AG04450 (cell line): ENCODE data around the gene CACNA2D3. TPM values are rescaled to one million over a fixed set of nuclear protein-coding genes. Genes with fewer than 3 reads are reported as not detected.
"Not testable (repeated sequence)": the region's sequence is repeated elsewhere in the genome, so short reads cannot be mapped to it uniquely, and the experiment has no call there.

ENCODE experiments used
- CTCF ChIA-PET: fragments of 300-600, 350-600 bp; formaldehyde crosslinking; extraction: SDS; loops from one replicate; lab custom pipeline; 2022; ENCODE audit warnings: antibody characterized with exemption, inconsistent platforms; lab: Charles Lee
- POLR2A ChIA-PET: fragments of 350-600 bp; formaldehyde crosslinking; extraction: SDS; loops from one replicate; lab custom pipeline; 2021; ENCODE audit warnings: antibody characterized with exemption, inconsistent platforms; lab: Yijun Ruan, JAX
- DNase-seq: peaks from one replicate; pipeline ENCODE4 v3.0.0-alpha.2; 2011; ENCODE audit warnings: low read depth, low spot score
- H3K27ac ChIP-seq: one replicate; pipeline ENCODE4 v1.5.1; 2012; ENCODE audit warnings: low read depth, low read length, control low read depth
- H3K27me3 ChIP-seq: one replicate; pipeline ENCODE4 v1.6.0; 2012; ENCODE audit warnings: low read length; ENCODE audit not compliant: control insufficient read depth, insufficient read depth
- H3K4me3 ChIP-seq: 2 replicates; pipeline ENCODE4 v1.5.1; 2011; ENCODE audit warnings: mild to moderate bottlenecking, low read depth, low read length, control low read depth
- H3K9me3 ChIP-seq: 2 replicates; pipeline ENCODE4 v1.5.1; 2012; ENCODE audit warnings: low read length; ENCODE audit not compliant: control insufficient read depth, insufficient read depth
- polyA plus RNA-seq: library from polyadenylated mRNA; depleted of rRNA; stranded (reverse); fragments of >200 nt; gene quantifications from 2 replicates; pipeline ENCODE4 v1.2.3, GENCODE V29; 2011
- TF ChIP-seq, protein P1 (sequence below): IDR thresholded peaks from 2 replicates; pipeline ENCODE4 v1.5.1; 2011; ENCODE audit warnings: low read depth, low read length, control low read depth, inconsistent platforms

The CACNA2D3 gene
- polyA plus RNA-seq, 1 experiment = 0.32 TPM

DNA sequence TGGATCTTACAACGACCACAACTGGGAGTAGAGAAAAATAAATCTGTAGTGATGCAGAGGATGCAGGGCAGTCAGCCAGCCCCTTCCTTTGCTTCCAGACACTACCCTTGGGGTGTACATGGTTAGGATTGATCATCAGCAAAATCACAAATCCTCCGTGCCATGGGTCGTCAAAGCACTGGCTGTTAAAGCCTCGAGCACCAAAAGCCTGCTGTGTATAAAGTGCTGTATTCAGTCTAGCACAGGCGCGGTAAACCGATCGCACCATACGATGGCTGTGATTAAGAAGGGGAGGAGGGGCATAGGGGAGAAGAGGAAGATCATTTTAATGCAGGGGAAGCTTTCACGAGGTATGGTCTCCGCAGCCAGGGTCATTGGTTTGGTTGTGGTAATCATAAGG is 500.3 kb downstream of the CACNA2D3 start:
- DNase-seq = no peak
- CTCF ChIA-PET = no interaction called here
- Histone ChIP-seq H3K27me3 (no peaks in the 10 kb centered on the region), H3K27ac (no peak overlapping the region), H3K9me3 (peaks cover 6% of the 10 kb centered on the region), H3K4me3 (no peak overlapping the region)
- POLR2A ChIA-PET = no interaction called here
- TF ChIP-seq, protein P1, sequence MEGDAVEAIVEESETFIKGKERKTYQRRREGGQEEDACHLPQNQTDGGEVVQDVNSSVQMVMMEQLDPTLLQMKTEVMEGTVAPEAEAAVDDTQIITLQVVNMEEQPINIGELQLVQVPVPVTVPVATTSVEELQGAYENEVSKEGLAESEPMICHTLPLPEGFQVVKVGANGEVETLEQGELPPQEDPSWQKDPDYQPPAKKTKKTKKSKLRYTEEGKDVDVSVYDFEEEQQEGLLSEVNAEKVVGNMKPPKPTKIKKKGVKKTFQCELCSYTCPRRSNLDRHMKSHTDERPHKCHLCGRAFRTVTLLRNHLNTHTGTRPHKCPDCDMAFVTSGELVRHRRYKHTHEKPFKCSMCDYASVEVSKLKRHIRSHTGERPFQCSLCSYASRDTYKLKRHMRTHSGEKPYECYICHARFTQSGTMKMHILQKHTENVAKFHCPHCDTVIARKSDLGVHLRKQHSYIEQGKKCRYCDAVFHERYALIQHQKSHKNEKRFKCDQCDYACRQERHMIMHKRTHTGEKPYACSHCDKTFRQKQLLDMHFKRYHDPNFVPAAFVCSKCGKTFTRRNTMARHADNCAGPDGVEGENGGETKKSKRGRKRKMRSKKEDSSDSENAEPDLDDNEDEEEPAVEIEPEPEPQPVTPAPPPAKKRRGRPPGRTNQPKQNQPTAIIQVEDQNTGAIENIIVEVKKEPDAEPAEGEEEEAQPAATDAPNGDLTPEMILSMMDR = no peak

DNA sequence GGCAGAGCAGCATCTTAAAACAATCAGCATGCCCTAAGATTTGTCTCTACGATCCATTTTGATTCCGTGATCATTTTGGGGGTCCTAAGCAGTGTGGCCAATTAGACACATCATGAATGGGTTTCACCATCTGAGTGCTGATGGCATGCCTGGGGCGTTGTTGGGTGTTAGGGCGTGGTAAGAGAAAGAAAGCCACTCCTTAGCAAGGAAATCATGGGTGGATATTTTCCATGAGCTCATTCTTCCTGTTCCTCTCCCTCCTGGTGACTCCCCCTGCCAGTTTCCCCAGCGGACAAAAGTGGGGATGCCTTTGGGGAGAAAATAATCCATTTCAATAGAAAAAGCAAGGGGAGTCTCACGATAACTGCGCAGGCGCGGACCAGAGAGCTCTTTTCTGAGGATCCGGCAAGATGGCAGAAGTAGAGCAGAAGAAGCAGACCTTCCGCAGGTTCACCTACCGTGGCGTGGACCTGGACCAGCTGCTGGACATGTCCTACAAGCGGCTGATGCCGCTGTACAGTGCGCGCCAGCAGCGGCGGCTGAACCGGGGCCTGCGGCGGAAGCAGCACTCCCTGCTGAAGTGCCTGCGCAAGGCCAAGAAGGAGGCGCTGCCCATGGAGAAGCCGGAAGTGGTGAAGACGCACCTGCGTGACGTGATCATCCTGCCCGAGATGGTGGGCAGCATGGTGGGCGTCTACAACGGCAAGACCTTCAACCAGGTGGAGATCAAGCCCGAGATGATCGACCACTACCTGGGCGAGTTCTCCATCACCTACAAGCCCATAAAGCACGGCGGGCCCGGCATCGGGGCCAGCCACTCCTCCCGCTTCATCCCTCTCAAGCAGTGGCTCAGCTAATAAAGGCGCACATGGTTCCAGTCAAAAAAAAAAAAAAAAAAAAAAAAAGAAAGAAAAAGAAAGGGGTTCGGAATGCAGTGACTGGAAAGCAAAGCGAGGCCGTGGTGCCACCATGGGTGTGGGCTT is 503.7 kb downstream of the CACNA2D3 start:
- DNase-seq = no peak
- H3K27ac ChIP-seq = no peak overlapping the region
- H3K4me3 ChIP-seq = no peak overlapping the region
- POLR2A ChIA-PET = no interaction called here
- CTCF ChIA-PET = interaction anchor here (0.6 kb wide), 1 partner anchor 283 kb away, joined by 4 read pairs; no protein-coding TSS in a partner anchor
- peaks cover 6% of the 10 kb centered on the region for H3K9me3 ChIP-seq
- TF ChIP-seq, protein P1 = no peak
- no peaks in the 10 kb centered on the region for H3K27me3 ChIP-seq

DNA sequence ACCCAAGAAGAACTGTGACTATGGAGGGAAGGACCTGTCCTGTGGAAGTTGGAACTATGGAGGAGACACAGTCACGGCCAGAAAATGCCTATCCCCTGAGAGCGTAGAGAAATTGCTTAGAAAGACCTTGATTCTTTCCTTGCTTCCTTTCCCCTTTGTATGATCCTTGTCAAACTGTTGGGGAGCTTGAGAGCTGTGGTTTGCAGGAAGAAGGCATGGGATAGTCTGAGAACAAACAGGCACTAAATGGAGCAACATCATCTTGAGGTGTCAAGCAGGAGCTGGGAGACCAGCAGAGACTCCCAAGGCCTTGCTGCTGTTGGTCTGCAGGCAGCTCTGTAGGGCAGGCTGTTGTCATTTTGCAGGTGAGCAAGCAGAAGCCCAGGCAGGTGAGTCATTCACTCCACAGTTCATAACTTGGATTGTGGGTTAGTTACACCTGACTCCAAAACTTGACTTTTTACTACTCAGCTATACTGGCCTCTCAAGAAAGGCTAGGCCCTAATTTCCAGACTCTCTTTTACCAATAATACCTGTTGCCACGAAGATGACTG is 506.6 kb downstream of the CACNA2D3 start:
- Histone ChIP-seq H3K27me3 (no peaks in the 10 kb centered on the region), H3K4me3 (no peak overlapping the region), H3K9me3 (peaks cover 6% of the 10 kb centered on the region), H3K27ac (no peak overlapping the region)
- no peak for DNase-seq
- ChIA-PET CTCF (no interaction called here), POLR2A (no interaction called here)
- TF ChIP-seq, protein P1 = no peak

DNA sequence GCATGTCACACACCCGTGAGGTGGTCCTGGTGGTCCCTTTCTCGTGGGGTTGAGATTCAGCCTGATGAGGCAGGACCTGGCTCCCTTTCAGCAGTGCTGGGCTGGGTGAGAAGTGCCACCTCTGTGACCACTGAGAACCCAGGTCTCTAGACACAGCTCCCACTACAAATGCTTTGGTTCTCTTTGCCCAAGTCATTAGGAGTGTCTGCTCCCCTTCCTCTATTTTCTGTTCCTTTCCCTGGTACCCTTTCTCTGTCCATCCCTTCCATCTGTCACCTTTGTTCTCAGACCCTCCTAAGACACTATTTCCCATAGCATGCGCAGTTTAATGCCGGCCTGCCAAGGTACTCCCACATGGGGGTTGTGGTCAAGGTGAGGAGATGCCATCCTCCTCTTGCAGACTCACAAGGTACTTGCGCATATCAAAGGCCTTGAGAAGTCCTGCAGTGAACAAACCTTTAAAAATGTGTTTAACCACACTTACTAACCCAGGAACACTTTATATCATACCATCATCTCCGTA is 507.8 kb downstream of the CACNA2D3 start:
- POLR2A ChIA-PET = no interaction called here
- no peak for DNase-seq
- no peak overlapping the region for H3K4me3 ChIP-seq

DNA sequence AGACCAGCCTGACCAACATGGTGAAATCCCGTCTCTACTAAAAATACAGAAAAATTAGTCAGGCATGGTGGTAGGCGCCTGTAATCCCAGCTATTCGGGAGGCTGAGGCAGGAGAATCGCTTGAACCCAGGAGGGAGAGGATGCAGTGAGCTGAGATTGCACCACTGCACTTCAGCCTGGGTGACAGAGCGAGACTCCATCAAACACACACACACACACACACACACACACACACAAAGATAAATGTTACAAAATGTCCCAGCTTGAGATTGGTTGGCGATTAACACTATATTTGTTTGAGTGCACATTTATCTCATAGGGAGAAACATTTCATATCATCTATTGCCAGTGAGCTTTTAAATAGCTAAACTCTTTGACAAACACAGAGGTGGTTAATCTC is 508.6 kb downstream of the CACNA2D3 start:
- POLR2A ChIA-PET = interaction anchor here (0.7 kb wide), 1 partner anchor 1853 kb away, joined by 5 read pairs; no protein-coding TSS in a partner anchor
- H3K4me3 ChIP-seq, DNase-seq, H3K27me3 ChIP-seq, H3K27ac ChIP-seq, CTCF ChIA-PET, H3K9me3 ChIP-seq: not testable (repeated sequence)

More for the DNA sequence above, 507.8 kb downstream of the CACNA2D3 start:
- CTCF ChIA-PET = no interaction called here
- Histone ChIP-seq H3K27ac (no peak overlapping the region), H3K9me3 (peaks cover 6% of the 10 kb centered on the region), H3K27me3 (no peaks in the 10 kb centered on the region)
- TF ChIP-seq, protein P1 = no peak
